ENCODE results near the gene CCM2.

Gene CCM2

DNA sequence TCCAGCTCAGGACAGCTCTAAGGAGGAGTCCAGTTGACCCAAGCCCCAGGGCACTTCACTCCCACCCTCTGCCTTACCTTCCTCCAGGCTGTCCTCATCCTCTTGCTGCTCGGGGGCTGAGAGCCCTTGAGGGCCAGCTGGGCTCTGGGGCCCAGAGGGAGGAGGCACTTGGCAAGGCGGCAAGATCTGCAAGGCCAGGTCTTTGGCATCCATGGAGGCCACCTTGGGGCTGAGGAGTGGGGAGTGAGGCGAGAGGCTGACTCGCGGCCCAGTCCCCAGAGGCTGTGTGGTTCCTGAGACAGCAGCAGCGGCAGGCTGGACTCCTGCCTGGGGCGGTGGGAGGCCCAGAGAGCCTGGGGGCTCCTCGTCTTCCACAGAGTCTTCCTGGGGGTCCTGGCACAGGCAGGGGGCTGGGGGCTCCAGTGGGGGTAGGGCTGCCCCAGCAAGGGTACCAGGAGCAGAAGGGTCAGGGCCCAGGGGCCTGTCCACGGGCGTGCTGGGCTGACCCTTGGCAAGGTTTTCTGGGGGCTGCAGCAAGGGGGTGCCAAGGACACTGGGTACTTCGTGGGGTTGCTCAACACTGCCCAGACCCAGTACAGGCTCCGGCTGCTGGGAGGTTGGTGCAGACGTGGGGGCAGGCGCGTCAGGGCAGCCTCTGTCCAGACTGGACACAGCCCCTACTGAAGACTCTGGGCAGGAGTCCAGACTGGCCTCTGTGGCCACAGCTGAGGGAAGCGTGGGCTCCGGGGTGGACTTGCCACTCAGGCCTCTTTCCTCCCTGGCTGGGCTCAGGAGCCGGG lies 82.2 kb downstream of the CCM2 start:
- no peak for DNase-seq (ENCODE audit: low read depth)

DNA sequence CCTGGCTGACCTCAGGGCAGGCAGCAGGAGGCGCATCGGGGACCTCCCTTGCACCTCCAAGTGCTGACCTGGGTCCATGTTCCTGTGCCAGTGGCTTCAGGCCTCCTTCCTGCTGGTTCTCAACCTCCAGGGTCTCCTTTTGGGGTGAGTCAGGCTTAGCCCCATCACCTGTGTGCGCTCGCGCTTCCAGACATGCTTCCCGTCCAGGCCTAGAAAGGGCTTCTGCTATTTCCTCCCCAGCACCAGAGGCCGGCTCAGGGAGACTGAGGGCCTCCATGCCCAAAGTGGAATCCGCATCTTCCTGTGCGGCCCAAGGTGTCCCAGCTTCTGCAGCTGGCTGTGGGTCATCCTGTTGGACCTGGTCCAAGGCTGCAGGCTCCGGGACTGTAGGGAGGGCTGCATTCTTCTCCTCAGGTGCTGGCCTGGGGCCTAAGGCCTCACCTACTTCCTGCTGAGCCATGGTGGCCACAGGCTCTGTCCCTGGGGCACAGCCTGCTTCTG lies 82.9 kb downstream of the CCM2 start:
- no peak for DNase-seq (ENCODE audit: low read depth)

DNA sequence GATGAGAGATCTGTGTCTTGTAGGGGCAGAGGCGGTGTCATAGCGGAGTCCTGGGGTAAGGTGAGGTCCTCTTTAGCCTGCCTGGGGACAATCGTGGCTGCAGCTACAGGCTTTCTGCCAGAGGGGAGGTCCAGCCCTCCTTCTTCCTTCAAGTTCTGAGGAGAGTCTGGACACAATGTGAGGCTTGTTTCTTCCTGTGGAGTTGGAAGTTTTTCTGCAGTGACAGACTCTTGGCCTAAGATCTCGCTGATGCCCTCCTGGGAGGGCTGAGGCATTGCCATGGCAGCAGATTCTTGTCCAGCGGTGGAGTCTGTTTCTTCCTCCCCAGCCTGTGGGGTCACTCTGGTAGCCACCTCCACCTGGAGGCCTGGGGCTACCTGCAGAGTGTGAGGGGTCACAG lies 84.3 kb downstream of the CCM2 start:
- DNase-seq (ENCODE audit: low read depth): no peak

DNA sequence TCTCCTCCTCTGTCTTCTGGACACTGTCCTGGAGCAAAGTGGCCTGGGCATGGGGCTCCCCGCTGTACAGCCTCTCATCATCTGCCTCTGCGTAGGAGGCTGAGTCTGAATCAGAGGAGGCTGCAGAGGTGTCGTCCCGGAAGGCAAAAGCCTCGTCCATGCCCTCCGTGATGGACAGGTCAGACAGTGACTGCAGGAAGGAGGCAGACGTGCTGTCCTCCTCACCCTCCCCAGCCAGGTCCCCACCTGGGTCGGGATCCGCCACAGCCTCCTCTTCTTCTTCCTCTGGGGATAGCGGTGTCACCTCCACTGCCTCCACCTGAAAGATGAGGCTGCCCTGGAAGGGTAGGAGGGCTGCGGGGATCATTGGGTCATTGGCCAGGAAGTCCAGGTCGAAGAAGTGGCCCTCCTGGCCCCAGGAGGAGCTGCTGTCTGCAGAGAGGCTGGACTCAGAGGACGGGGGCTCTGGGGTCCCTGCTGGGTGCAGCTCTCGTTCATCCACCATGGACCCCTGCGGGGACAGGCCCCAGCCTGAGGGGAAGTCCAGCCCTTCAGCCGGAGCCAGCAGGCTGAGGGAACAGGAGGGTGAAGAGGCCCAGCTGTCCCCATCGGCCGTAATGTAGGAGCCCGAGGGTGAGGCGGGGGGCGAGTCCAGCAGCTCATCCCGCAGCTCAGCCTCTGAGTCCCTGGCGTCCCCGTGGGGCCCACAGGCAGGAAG lies 85.1 kb downstream of the CCM2 start:
- no peak for DNase-seq (ENCODE audit: low read depth)

DNA sequence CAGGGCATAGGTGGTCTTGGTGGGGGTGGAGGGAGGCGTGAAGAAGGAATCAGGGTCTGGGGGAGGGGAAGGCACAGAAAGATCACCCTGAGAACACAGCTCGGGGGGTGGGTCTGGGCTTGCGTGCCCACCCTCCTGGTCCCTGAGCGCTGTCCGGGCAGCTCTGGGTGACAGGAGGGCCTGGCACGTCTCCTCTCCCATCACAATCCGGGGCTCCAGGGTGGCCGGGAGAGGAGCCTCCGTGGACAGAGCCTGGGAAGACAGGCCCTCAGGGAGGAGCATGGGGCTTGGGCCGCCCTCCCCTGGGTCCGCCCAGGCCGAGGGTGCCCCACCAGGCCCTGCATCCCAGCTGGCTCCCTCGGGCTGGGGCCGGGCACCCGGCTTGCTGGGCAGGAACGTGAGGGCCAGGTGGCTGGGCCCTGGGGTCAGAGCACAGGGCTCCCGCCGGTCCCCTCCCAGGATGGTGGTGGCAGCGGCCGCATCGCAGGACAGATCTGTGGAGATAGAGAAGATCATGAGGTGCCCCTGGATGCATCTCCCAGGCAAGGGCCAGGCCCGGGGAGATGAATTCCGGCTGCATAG lies 85.7 kb downstream of the CCM2 start:
- DNase-seq (ENCODE audit: low read depth): no peak

DNA sequence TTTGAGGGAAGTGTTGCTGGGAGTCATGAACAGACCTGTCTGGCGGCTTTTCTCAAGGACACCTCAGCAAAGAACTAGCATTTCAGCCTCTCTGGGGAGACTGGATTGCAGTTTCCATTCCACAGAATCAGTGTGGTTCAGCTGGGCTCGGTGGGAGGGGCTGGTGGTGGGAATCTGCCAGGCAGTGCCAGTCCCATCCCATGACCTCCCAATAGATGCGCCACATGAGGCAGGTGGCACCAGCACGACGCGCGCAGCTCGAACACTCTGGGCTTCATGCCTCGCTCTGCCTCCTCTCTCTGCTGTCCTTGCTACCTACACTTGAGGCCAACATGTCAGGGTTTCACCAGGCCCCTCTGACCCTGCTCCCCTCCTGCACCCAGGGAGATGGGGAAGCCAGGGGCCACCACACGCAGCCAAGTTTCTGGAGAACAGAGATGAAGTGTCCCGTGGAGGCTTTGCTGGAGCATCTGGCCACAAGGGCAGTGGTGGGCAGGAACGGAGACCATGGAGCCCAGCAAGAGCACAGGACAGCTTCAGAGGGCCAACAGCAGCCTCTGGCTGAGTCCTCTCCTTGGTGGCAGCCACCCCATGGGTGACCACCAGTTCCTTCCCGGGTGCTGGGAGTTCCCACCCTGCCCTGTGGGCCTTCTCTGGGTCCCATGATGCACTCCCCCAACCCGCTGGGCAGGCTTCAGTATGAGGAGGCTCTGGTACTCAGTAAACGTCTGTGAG lies 86.5 kb downstream of the CCM2 start:
- DNase-seq (ENCODE audit: low read depth): no peak

DNA sequence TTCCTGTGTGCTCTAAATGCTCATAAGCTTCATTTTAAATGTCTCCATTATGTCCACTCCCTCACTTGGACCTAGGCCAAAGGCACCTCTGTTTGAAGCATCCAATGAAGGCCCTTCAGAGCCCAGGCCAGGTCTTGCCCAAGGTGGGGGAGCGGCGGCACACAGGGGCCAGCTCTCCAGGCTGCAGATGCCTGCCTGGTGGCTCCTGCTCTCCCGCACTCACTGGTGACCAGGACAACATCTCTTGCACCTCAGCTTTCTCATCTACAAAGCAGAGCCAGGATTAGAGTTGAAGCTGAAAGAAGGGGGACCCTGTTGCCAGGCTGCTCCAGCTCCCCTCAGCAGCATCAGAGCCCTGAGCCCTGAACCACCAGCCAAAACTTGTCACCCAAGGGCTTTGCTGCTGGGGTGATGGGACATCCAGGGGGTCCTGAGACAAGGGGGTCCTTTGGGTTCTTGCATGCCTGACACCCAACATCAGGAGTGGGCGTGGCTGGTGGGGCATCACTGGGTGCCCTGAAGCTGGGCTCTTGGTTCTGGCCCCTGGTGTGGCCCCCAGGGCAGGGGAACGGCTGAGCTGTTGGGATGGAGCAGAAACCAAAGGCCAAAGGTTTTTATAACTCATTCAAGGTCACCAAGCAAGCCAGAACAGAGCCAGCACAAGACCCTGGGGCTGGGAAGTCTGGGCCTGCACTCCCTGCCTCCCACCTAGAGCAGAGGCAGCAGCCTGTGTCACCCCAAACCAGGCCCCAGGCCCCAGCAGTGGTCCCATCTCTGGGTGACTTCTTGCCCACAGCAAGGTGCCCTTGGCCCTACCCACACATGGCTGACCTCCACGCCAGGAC lies 87.5 kb downstream of the CCM2 start:
- DNase-seq (ENCODE audit: low read depth): no peak

DNA sequence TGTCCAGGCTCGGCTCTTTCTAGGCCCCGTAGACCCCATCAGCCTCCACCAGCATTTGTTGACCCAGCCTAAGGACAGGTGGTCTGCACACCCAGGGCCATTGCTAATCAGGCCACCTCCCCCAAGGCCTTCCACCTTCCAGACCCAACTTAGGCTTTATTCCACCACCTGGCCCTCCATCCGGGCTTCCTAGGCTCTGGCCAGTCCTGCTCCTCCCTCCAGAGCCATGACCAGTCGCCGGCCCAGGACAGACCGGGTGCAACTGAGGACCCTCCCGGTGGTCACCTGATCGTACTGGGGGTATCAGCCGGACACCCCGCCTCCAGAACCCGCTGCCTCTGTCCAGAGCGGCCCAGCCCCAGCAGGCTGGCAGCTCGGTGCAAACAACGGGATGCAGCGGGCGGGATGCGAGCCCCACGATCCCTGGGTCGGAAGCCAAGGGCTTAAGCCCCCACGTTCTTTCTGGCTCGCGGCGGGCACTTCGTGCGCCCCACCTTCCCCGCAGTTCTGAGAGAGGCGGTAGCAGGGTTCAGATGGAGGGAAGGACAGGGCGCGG lies 88.2 kb downstream of the CCM2 start:
- DNase-seq (ENCODE audit: low read depth): no peak

DNA sequence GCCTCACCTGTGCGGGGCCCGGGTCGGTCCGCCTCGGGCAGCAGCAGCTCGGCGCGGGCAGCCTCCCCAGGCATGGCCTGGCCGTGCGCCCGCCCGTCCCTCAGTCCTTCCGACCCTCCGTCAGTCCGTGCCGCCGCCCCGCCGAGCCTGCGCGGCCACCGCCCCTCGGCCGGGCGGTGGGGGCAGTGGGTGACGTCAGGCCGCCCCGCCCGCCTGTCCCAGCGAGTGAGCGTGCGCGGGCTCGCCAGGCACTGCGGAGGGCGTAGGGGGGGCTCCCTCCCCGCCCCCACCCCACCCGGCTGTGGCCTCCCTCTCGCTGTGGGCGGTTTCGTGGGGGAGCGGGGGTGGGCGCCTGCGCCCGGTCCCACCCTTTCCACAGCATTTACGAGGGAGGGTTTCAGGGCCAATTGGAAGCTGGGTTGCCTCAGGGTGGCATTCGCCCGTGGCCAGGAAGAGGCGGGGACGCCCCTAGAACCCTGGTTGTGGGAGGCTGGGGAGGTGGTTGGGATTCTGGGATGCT lies 88.9 kb downstream of the CCM2 start, which contains the start of gene NACAD:
Gene NACAD (minus strand): TSS at position 149 of the 520 bp plus-strand sequence. CDS start 75 bp downstream, at position 74.
- no peak for DNase-seq (ENCODE audit: low read depth)

DNA sequence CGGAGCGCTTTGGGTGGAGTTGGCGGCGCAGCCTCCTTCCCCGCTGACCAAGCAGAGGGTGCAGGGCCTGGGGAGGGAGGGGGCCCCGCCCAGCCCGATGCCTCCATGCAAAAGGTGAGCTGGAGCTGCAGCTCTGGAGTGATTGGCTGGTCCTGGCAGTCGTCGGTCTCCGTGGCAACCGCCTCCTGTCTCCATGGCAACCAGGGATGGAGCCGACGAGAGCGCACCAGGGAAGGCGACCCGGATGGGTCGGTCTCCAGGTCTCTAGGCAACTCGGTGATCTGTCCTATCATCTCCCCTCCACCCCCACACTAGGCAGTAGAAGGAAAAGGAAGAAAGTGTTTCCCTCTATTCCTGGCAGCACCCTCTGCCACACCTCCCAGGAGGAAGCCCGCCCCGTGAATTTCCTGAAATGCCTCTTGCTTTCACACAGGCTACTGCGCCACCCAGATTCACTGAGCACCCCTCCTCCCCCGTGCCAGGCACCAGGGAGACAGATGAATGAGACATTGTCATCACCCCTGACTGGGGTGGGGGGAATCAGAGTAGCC lies 89.4 kb downstream of the CCM2 start:
- peak; percentile 39 for DNase-seq (ENCODE audit: low read depth)

DNA sequence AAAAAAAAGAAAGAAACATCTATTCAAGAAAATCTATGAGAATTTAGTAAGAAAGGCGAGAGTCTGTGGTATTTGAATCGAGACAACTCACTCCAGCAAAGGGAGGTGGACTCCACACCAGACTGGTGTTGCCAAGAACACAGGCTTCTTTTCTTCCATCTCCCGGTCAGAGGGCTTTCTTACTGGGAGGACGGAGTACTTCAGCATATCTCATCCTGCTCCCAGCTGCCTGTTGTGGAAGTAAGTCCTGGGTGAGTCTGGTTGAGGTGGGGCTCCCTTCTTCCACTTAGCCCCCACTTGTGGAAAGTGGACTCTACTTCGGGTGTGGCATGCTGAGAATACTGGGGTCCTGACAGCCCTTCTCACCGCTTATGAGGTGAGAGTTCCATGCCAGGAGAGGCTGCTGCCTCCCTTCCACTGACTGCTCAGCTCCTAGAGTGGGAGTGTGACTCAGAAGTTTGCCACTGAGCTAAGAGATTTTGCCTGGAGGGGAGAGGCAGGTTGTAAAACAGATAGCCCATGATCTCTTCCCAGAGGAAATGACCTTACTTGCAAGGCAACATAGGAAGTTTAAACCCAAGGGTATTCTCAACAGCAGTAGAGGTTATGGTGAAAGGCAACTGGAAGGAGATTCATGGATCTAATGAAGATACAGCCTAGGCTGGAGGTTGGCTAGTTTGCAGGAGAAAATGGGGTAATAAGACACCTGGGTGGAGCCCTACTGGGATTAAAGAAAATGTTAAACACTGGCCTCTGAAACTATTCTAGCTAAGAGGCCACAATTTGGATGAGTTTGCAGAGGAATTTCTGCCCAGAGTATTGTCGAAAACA lies 92.3 kb downstream of the CCM2 start:
- DNase-seq (ENCODE audit: low read depth): no peak

DNA sequence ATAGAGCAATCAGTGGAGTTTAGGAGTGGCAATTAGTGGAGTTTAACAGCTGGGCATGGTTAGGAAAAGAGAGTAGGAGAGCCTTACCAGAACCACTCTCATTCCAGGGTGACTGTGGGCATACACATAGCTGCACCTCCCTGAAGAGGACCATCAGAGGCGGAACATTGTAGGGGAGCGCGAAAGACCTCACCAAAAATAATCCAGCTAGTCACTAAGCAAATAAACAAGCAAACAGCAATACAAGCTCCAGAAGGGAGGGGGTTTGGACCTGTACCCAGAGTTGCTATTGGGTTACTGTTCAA lies 92.9 kb downstream of the CCM2 start:
- DNase-seq (ENCODE audit: low read depth): no peak

DNA sequence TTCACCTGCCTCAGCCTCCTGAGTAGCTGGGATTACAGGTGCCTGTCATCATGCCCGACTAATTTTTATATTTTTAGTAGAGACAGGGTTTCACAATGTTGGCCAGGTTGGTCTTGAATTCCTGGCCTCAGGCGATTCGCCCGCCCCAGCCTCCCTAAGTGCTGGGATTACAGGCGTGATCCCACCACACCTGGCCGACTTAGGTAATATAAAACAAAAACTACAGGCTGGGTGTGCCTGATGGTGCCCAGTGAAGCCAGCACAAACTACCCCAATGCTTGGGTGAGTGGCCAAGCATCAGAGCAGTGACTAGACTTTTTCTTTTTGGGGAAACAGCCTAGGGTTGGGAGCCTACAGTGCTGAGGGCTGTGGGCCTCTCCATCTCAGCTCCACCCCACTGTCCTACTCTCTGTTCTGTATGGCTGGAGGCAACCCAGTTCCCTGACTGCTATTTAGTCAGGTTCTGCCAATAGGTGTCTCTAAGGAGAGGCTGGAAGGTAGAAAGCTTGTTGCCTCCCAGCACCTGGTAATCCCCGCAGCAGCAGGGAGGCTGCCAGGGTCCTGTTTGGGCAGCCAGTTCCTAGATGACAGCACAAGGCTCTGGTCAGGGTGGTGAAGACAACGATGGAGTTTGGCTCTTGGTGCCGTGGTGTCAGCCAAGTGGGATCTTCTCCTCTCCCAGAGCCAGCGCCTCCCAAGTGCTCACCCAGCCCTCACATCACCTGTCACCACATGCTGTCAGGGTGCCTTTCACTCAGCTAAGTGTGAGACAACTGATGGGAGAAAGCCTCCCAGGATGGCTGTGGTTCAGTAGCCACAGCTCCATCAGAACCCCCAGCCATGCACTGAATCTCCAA lies 99.2 kb downstream of the CCM2 start:
- no peak for DNase-seq (ENCODE audit: low read depth)

DNA sequence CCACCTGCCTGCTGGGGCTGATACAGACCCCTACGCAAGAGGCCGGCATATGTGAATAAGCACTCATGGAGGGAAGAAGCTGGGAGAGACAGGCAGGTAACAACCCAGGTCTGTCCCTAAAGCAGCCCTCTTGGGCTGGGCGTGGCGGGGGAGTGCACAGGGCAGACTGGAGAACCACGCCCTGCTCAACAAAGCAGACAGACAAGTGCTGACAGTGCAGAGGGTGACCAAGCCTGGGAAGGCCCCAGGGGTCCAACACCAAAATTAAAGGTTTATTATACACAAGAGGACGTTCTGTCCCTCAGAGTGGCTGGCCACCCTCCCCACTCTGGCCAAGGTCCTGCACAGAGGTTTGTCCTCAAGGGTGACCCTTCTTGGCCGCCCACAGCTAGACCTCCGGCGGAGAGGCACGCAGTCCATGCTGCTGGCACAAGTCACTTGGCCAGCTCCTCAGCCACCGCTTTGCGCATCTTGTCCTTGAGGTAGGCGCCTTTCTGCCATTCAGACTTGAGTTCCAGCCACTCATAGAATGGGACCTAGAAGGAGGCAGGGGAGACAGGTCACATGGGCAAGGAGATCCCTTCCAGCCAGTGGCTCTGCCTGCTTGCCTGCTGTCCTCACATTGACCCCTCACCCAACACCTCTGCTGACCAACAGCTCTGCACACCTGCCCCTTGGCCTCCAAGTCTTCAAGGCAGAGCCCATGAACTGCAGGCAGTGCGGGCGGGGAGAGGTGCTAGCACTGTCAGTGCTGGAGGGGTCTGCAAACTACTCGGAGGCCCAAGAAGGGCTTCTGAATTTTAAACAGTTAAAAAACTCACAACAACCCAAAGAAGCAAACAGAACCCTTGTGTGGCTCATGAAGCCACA lies 100.1 kb downstream of the CCM2 start:
- DNase-seq (ENCODE audit: low read depth): no peak

DNA sequence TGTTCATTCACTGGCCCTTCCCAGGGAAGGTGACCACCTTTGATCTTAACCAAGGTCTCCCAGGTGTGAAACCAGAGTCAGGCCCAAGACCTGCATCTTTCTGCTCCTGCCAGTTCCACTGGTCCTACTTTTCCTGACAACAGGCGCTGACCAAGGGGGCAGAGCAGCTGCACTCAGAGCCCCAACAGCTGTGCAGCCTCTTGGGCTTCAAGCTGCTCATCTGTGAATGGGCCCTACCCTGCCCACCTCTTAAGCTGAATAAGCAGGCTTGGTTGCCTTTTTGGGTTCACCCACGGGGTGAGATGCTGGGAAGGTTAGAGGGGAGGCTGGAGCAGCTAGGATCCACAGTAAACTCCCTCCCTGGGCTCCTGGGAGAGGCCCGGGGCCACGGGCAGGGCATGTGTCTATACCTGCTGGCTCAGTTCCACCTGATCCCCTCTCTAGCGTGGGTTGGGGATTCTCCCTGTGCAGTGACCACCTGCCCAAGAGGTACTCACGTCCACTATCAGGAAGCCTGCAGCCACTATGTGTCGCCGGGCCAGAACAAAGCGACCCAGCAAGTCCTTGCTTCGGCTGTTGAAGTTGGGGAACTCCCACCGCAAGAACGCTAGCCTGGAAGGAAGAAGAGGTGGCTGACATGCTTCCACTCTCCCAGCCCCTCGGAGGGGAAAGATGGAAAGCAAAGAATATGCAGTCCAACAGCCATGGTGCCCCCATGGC lies 100.9 kb downstream of the CCM2 start:
- no peak for DNase-seq (ENCODE audit: low read depth)

DNA sequence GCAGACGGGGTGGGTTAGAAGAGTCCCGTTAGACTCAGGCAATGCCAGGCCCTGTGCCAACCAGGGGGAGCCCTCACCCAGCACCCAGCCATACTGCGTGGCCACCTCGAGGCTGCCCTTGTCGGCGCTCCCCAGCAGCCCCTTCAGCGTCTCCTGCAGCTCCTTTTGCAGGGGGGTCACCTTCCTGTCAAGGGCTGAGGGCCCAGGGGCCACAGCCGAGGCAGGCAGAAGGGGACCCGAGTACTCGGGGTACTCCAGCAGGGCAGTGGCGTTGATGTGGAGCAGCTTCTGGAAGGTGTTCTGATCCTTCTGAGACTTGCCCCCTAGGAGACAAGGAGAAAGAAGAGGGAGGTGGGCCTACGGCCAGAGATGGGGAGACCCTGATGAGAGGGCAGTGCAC lies 101.7 kb downstream of the CCM2 start:
- no peak for DNase-seq (ENCODE audit: low read depth)

Measured in activated T-helper 9 cell treated with anti-CD3 and anti-CD28 coated beads, Interleukin-2, amount 50 U/mL, for 16 hours (primary cell).